M059J (cell line): ENCODE measurements around the gene ARHGEF4. TPM values are rescaled to one million over a fixed set of nuclear protein-coding genes. Genes with fewer than 3 reads are reported as not detected.
"Not testable (repeated sequence)": the region's sequence is repeated elsewhere in the genome, so short reads cannot be mapped to it uniquely, and the experiment has no call there.

Experiments used
- DNase-seq: peaks from one replicate; pipeline ENCODE4 v3.0.0-alpha.2; 2012; ENCODE audit warnings: low read depth
- total RNA-seq: library from RNA; depleted of rRNA; stranded (reverse); fragments of >200 nt; shearing (Covaris generic); gene quantifications from 2 replicates; pipeline ENCODE4 v1.2.3, GENCODE V29; 2014

The ARHGEF4 gene
- total RNA-seq, 1 experiment from 2014 or later, result 0.10 TPM

DNA sequence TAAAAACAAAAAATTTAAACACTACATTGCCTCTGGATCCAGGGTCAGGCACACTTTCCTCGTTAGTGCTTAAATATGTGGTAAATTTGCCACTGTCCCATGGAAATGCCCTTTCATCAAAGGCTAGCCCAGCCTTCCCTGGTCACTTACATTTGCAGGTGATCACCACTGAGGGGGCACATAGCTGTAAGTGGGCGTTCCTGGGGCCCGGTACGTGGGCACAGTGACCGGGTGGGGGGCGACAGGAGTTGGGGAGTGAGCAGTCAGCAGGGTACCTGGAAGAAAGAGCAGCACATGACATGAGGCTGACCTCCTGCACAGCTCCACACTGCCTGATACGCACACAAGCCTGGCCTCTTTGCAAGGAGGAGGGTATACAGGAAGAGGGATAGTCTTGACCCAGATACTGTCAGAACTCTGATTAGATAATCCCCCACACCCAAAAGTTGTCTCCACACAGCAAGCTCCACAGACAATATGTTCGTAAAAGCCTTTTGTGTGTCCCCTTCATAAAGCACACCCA lies 216.1 kb downstream of the ARHGEF4 start:
- no peak for DNase-seq

DNA sequence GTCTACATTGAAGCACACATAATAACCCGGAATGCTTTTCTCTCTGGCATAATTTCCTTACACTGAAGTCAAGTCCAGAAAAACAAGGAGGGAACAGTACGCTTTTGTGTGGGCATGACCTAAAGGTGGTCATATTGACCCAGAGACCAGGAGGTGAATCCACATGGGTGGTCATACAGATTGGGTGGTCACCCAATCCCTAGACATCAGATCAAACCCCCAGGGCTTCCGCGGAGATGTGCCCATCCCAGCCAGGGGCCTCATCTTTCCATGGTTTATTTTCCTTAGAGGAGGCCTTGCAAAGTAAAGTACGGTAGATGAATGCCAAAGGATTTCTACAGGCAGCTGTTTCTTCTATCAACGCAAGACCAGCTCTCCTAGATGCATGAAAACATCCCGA lies 217.8 kb downstream of the ARHGEF4 start:
- no peak for DNase-seq

DNA sequence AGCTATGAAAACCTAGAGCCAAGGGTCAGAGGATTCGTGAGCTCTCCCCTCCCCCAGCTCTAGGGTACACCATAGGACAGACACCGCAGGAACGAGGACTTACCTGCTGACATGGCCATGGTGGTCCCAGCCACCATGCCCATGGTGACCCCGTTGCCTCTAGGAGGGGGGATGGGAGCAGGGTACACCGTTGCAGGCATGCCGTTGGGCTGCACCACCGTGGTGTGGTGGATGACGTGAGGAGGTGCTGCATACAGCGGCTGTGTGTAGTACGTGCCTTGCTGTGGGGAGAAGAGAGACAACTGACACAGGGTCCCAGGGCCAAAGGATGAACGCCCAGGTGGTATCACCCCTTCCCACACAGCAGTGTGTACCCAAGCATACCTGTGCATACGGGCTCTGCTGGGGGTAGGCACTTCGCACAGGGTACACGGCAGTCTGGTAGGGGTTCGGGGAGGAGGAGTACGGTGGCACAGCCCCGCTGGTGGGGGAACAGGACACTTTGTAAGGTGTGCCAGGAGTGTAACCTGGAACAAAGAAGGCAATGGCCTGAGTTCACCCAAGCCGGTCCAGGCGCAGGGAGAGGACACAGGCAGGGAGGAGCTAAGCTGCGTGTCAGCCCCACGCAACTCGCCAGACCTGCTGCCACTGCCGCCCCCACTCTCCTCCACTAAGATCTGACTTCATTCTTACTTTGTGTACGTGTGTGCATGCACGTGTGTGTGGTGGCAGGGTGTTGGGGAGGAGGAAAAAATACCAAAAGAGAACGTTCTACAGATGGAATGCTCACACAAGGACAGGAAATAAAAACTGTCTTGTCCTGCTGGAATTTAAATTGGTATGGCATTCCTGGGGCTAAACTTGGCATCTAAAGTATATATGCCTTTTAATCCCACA lies 218.7 kb downstream of the ARHGEF4 start:
- DNase-seq, result no peak

DNA sequence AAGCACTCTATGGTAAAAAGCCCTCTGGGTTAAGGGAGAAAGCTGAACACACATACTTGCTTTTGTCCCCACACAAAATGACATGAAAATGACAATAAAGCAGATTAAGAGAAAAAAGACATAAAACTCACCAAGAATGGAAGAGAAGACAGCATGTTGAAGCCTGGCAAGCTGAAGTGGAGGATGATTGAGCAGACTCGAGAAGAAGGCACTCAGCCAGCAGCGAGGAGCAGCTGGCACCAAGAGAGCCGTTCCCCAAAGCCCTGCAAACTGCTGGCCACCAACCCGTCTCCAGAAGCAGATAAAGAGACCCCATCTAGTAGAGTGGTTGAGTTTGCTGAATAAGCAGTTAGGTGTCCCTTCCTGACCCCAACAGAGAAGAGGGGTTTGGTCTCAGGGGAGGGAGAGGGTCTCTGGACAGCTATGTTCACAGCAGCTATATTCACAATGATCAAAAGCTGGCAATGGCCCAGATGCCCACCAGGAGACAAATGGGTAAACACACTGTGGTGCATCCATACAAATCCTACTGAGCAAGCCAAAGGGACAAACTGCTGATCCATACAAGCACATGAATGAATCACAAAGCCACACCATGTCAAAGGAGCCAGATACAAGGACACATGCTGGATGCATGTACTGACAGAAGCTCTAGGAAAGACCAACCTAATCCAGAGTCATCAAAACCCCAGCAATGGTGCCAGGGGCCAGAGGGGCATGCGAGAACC lies 219.7 kb downstream of the ARHGEF4 start:
- no peak for DNase-seq

DNA sequence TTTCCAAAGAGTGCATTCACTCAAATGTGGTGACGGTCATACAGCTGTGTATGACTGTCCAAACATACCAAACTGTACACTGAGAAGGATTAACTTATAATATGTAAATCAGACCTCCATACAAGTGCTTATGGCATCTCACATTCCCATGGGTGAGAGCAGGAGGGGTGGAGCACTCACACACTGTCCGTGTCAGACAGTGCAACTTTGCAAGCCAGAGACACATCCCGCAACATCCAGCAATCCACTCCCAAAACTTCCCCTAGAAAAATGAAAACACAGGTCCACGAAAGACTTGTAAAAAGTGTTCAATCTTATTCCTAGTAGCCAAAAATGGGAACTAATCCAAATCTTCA lies 220.2 kb downstream of the ARHGEF4 start:
- no peak for DNase-seq

DNA sequence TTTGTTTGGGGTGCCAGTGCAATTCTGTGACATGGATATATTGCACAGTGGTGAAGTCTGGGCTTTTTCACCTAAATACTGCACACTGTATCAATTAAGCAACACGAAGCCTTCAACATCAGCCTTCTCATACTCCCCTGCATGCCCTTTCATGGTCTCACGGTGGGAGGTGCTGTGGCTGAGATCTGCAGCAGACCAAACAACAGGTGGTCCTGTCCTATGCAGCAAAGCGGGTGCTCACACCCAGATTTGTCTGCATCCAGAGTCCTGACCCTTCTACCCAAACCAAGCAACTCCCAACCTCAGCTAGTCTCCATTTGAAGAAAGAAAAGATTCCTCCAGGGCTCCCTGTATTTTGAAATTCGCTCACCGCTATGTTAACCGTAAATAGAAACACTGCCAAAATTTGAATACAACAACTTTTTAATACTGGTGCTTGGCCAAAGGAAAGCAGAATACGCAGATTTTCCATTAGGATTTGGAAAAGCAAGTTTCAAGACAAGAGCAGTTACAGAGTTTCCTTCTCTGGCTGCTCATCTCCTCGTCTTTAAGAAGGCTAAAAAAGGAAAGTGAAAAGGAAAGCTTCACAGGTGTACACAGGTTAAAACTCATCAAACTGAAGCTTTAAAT lies 221.6 kb downstream of the ARHGEF4 start:
- no peak for DNase-seq

DNA sequence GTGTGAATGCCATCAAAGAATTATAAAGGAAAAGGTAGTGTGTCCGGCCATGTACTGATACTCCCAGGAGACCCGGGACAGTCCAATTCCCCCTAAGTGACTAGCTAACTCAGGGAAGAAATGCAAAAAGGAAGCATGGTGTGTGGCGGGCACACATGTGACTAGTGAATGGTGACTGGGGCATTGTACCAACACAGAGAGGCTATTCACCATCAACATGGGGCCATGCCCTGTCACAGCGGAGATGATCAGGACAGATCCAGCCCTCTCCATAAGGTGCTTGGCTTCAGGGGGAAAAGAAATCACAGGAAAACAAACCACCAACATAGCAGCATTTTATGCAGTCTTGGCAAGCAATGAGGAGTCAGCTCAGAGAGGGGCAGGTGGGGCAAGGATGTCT lies 222.2 kb downstream of the ARHGEF4 start:
- no peak for DNase-seq

DNA sequence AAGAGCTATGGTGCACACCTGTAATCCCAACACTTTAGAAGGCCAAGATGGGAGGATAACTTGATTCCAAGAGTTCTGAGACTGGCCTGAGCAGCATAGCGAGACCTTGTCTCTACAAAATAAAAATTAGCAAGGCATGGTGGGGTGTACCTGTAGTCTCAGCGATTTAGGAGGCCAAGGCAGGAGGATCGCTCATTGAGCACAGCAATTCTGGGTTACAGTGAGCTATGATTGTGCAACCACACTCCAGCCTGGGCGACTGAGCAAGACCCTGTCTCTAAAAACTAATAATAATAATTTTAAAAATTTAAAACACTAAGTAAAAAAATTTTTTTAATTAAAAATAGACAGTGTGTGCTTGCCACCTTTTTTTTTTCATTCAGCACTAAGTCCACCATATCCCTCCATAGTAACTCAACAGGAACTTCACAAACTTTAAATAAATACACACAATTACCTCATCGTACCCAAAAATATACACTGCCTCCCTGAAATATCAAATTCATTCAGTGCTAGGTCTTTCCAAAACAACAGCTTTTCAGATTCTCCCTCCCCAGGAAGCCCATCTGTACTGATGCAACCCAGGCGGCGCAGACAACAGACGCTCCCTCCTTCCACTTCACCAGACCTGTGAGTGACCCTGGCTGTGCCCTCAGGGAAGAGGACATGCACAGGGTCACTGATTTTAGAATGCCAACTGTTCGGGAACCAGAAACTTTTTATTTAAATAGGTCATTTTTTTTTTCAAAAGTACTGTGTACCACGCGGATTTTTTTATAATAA lies 227.0 kb downstream of the ARHGEF4 start:
- no peak for DNase-seq

DNA sequence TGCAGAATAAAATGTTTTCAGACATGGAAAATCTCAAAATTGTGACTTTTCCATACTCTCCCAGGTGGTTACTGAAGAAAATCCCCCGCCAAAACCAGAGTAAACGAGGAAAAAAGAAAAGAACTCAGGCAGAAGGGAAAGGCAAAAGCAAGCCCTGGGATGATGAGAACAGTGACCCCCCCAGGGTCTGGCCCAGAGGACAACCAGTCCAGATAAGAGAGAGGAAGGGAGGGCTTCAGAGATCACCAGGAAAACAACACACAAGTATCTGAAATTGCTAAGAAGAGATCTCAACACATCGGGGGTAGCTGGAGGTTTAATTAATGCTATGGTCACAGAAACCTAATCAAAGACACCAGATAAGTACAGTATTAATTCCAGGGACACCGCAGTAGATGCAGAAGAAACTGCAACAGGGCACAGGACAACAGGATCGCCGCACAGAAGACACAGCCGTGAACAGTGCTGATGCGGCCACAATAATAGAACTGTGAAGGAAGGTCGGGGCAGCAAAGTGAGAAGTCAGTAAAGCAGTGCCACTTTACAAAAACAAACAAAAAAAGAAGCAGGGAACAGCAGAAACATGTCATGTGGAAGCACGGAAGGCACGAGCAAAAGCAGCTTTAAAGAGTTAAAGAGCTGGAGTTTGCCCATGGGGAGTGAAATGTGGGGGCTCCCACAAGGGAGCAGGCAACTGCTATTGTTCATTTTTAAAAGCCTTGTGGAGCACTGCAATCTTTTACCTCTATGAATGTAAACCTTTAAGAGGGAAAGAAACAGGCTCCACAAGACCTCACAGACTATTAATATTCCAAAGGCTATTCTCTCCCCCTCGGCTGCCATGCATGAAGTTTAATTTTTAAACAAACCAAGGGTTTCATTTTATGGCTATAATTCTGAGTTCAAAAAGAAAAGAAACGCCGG lies 228.1 kb downstream of the ARHGEF4 start:
- no peak for DNase-seq

DNA sequence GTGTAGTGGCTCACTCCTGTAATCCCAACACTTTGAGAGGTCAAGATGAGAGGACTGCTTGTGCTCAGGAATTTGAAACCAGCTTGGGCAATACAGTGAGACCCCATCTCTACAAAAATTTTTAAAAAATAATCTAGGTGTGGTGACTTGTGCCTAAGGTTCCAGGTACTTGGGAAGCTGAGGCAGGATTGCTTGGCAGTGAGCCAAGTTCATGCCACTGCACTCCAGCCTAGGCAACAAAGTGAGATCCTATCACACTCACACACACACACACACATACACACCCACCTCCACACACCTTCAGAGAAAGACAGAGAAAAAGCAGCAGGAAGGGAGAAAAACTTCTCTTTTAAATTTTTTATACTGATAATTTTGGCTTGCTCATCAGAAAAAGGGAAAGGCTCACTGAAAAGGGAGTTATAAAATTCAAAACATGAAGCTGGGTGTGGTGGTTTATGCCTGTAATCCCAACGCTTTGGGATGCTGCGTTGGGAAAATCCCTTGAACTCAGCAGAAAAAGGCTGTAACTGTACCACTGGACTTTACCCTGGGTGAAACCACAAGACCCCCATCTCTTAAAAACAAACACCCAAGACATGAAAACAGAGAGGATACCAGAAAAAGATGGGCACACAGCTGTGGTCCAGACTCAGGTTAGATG lies 230.9 kb downstream of the ARHGEF4 start:
- DNase-seq, result no peak

DNA sequence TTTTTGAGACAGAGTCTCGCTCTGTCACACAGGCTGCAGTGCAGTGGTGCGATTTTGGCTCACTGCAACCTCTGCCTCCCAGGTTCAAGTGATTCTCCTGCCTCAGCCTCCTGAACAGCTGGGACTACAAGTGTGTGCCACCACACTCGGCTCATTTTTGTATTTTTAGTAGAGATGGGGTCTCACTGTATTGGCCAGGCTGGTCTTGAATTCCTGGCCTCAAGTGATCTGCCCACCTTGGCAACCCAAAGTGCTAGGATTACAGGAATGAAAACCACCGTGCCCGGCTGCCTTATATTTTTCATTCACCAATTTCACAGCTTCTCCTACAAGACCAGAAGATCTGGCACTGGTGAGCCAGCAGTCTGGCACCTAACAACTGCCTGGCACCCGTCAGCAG lies 231.5 kb downstream of the ARHGEF4 start:
- DNase-seq, result not testable (repeated sequence)

DNA sequence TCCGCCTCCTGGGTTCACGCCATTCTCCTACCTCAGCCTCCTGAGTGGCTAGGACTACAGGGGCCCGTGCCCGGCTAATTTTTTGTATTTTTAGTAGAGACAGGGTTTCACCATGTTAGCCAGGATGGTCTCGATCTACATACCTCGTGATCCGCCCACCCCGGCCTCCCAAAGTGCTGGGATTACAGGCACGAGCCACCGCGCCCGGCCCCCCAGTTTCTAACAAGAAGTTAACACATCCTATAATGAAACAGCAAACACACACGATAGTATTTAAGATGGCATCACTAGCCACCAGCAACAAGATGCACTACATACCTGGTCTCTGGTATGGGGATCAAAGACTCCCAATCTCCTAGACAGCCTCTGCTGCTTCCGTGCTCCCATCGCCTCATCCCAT lies 238.9 kb downstream of the ARHGEF4 start:
- DNase-seq, result not testable (repeated sequence)

DNA sequence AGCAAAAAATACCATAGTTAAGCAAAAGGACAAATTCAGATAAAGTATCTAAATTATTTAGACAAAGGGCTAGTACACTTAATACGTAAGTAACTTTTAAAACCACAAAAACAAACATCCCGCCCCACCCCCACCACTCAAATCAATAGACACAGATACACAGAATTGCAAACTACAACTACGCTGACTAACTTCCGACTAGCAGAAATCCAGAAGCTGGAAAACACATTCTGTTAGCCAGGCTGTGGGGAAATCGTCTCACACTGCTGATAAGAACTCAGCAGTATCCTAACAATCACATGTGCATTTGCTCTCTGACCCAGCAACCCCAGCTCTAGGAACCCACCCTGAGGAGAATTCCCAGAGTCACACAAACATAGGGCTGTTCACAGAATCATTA lies 240.0 kb downstream of the ARHGEF4 start:
- DNase-seq, result no peak

DNA sequence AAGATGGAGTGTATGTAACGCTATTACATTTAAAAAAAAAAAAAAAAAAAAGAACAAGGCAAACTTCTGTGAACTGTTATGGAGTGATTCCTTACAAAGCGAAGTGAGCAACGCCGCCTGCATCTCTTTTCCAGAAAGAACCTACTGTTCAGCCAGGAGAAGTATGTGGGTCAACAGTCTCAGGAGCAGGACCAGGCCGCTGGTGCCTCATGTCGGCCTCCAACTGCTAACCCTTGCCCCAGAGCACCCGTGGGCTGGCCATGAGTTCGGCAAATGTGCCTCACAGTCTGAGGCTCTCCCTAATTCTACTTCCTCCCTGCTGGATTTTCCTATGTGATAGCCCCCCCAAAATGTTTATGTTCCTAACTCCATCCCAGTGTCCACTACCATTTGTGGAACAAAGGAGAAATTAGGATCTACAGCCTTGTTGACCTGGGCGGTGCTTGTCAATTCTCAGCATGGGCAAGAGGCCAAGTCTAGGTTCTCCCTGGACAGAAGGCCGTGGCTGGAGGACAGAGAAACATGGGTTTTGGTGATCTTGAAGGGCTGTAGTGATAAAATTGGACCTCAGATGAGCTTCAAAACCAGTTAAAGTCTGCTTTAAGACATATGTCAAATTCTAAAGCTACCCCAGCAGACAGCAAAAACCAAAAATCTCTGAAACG lies 240.6 kb downstream of the ARHGEF4 start:
- DNase-seq, result no peak

DNA sequence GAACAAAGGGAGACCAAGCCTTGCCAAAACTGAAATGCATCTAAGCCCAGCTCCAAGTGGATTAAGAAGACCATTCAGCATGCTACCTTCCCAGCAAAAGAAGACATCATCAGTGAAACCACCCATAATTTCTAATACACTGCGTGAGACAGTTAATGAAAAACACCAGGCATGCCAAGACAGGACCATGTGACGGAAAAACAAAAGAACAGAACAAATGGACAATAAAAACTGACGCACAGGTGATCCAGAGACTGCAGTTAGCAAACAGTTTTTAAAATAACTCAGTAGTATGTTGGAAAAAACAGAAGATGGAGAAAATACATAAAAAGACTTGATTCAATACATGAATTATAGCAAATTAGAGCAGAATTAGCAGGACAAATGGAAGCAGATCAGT lies 241.3 kb downstream of the ARHGEF4 start:
- no peak for DNase-seq

DNA sequence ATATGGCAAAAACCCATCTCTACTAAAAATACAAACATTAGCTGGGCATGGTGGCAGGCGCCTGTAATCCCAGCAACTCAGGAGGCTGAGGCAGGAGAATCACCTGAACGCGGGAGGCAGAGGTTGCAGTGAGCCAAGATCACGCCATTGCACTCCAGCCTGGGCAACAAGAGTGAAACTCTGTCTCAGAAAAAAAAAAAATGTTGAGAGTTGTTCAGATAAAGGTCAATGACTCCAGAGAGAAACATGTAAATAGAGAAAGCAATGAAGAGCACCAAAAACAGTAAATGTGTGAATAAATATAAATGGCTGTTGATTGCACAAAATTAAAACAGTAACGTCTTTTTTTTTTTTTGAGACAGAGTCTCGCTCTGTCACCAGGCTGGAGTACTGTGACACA lies 243.2 kb downstream of the ARHGEF4 start:
- DNase-seq, result not testable (repeated sequence)

DNA sequence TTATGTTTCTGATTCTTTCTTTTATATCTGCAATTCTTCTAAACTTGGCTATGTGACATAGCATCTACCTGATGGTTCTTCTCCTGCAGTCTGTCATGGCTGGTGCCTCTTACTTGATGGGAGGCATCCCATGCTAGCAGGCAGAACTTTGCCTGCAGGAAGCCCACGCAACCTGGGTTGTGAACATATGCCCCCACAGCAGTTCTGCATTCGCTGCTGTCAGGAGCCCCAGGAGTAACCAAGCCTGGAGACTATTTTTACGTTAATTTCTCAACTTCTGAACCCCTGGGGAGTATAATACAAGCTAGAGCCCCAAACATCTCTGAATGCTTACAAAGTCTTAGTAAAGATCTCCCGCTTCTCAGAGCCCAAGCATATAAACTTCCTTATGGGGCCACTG lies 244.5 kb downstream of the ARHGEF4 start:
- DNase-seq, result no peak

DNA sequence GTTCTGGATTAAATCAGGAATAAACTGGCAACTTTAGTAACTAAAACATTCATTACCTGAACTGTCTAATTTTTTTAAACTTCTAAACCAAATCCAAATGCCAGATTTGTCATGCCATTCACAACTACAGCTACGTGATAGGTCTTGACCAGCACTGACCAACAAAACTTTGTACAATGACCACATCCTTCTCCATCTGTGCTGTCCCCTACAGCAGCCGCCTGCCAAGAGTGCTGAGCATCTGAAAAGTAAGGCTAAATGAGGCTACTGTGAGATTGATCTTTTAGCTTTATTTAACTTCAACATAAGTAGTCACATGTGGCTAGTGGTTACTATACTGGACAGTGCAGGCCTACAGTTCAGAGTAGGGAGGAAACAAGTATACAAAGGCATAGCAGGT lies 248.9 kb downstream of the ARHGEF4 start:
- peak; percentile 44 for DNase-seq

DNA sequence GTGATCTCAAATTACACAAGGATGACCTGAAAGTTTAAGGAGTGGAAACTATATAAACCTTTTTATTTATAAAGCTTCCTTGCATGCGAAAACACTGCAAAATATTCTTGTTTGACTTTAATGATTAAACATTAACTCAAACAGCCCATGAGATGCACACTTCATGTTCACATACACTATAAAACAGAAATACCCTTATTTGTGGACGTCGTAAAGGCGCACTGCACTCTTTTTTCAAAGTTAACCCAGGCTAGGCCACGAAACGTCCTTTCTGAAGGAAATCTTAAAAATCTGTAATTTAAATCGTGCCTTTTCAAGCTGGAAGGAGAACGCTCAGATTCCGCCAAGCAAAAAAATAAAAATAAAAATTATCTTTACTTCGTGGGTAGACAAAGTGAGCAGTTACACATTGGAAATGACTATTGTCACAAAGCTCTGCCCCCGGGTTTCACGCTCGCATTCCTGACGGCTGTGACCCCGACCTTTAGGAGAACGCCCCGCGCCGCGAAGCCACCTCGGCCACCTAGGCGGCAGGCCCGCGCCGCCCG lies 255.8 kb downstream of the ARHGEF4 start:
- DNase-seq, result no peak
